Esophagus squamous epithelium (tissue), 4 donors: ENCODE data around the gene DCPS.

Experiments
- POLR2A ChIP-seq, 4 donors: fragments of 450-650 bp; IDR thresholded peaks; one replicate each; pipeline ENCODE4 v1.6.1; 2017; ENCODE audit warnings: antibody characterized with exemption in 4 of 4, mild to moderate bottlenecking in 4 of 4, moderate library complexity in 3 of 4
- TF ChIP-seq, protein P1 (sequence below), 6 experiments: fragments of 450-650 bp in 4 of 6; fragments of 200-600 bp in 2 of 6; sonication (generic) in 2 of 6; IDR thresholded peaks; one replicate each; pipeline ENCODE4 v1.5.1; 2016 to 2019; ENCODE audit warnings: antibody characterized with exemption in 6 of 6, mild to moderate bottlenecking in 4 of 6, moderate library complexity in 4 of 6

DNA sequence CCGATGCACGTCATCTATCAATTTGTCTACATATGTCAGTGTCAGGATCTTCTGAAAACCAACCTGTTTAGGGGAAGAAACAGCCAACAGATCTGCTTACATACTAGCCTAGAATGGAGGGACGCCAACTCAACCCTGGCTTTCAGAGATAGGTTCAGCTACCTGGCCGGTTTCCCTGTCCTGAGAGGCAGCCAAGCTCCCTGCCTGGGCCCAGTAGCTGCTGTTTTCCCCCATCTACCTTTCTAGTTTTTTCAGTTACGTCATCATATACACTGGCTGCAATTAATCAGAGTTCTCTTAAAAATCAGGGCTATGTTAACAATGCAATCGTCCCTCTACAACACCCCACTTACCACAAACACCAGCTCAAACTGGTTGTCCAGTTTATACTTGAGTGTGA, 36.2 kb upstream of the DCPS start:
- TF ChIP-seq POLR2A (IDR thresholded peaks at IDR 0.05), result no peak
- TF ChIP-seq, protein P1, sequence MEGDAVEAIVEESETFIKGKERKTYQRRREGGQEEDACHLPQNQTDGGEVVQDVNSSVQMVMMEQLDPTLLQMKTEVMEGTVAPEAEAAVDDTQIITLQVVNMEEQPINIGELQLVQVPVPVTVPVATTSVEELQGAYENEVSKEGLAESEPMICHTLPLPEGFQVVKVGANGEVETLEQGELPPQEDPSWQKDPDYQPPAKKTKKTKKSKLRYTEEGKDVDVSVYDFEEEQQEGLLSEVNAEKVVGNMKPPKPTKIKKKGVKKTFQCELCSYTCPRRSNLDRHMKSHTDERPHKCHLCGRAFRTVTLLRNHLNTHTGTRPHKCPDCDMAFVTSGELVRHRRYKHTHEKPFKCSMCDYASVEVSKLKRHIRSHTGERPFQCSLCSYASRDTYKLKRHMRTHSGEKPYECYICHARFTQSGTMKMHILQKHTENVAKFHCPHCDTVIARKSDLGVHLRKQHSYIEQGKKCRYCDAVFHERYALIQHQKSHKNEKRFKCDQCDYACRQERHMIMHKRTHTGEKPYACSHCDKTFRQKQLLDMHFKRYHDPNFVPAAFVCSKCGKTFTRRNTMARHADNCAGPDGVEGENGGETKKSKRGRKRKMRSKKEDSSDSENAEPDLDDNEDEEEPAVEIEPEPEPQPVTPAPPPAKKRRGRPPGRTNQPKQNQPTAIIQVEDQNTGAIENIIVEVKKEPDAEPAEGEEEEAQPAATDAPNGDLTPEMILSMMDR (IDR thresholded peaks at IDR 0.05), result no peak
